HS-27A (cell line): ENCODE measurements around the gene WASF2.
"Not testable (repeated sequence)": the region's sequence is repeated elsewhere in the genome, so short reads cannot be mapped to it uniquely, and the experiment has no call there.

Source experiments
- DNase-seq: peaks from one replicate; pipeline ENCODE4 v3.0.0-alpha.2; 2012; ENCODE audit warnings: low read depth, missing footprints

The WASF2 gene

GRCh38 chr1:27521861-27522431, 32.0 kb upstream of the WASF2 start:
- DNase-seq, result no peak

DNA sequence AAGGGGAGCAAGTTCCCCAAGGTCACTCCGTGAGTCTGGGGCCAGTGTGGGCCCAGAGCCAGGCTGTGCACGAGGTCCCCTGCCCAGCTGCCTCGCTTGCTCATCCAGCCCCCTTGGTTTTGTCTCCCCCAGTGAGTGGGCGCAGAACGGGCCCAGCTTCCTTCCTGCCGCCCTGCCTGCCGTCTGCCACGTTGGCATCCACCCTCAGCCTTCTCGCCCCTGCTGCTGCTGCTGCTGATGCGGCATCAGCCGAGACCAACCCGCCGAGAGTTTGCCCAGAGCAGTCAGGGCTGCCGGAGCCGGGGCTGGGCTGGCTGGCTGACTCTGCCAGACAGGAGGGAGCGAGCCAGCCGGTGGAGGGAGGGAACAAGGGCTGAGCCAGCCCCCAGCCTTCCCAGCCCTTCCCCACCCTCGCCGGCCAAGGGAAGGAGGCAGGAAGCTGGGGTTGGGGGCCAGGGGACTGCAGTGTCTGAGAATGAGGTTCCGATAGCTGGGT, 31.4 kb upstream of the WASF2 start:
- no peak for DNase-seq

DNA sequence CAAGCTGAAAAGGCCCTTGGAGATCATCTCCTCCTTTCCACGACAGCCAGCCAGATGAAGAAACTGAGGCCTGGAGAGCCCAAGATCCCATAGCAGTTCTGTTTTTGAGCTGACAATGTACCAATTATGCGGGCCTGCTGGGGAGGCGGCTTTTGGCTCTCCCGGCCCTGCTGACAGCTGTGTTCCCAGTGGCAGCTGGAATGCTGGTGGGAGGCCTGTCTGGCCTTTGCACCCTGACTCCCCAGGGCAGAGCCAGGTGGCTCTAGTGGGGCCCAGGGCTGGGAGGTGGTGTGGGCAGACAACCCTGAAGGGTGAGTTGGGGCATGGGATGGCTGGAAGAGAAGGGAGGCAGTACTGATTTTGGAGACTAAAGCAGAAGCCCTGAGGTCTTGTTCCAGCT, 30.7 kb upstream of the WASF2 start:
- no peak for DNase-seq

DNA sequence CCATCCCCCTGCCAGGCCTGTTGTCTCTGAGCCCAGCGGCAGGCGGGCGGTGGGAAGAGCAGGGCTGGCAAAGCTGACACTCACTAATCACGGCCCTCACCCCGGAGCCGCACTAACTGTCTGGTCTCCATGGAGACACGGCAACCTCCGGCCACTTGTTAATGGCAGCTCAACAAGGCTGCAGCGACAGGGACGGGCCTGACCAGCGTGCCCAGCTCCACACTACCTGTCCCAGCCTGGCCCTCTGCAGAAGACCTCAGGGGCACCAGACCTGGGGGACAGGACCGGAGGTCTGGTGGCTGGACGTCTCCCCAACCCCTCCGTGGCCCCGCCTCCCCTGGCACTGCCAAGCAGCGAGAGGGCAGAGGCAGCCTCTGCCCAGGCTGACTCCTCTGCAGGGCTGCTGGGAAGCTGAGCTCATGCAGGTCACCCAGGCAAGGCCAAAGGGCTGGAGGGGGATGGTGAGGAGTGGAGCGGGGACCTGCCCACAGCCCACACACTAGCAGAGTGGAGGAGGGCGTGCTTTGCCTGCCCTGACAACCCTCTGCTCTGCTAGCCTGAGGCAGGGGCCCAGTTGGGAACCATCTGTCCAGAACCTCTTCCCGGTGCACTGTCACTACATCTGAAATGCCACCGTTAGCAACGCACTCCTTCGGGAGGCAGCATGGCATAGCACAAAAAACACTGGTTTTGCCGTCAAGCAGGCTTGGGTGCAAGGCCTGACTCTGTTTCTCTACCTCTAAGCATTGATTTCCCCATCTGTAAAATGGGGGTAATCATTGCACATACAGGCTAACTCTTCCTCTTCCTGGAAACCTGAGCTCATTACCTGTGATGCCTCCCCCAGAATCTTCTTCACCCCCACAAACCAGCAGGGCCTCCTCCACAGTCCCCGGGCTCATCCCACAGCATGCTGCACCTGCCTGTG, 29.6 kb upstream of the WASF2 start:
- DNase-seq, result no peak

DNA sequence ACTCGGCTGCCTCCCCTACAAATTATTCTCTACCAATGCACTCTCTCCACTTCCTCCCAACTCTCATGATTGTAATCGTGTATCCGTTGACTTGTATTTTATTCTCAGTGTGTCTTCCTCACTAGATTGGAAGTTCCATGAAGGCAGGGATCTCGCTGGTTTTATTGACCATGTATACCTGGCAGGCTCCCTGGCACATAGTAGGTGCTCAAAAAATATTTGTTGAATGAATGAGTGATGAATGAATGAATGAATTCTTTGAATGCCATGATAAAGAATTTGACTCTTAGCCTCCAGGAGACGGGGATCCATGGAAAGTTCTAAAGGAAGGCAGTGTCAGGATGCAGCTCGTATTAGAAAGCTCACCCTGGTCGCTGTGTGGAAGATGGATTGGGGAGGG, 28.8 kb upstream of the WASF2 start:
- DNase-seq, result no peak

DNA sequence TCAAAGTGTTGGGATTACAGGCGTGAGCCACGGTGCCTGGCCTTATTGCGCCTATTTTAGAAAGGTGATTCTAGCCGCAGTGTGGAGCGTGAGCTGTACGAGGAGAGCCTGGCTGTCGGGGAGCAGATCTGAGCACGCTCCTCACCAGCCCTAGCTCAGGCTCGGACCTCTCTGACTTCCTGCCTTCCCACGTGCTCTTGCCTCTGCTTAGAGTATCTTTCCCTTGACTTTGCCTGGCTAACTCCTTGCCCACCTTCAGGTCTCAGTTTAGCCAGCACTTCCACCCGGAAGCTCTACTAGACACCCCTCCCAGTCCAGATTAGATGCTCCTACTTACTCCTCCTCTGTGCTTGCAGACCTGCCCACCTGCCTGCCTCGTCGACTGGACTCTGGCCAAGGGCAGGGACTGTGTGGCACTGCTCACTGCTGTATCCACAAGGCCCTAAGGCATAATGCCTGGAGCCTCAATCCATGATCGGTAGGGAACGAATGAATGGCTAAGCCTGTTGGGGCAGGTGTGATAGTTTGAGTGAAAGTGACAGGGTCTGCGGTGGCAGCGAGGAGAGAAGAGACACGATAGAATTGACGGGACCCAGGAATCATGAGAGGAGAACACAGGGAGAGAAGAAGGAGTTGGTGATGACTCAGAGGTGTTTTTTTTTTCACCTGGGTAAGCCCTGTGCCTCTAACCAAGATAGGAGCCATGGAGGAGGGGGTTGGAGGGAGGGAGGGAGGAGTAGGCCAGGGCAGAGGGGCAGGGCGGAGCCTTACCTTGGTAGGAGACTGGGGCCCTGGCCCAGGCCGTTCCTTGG, 28.1 kb upstream of the WASF2 start:
- no peak for DNase-seq

GRCh38 chr1:27517301-27517700, 27.3 kb upstream of the WASF2 start:
- no peak for DNase-seq

DNA sequence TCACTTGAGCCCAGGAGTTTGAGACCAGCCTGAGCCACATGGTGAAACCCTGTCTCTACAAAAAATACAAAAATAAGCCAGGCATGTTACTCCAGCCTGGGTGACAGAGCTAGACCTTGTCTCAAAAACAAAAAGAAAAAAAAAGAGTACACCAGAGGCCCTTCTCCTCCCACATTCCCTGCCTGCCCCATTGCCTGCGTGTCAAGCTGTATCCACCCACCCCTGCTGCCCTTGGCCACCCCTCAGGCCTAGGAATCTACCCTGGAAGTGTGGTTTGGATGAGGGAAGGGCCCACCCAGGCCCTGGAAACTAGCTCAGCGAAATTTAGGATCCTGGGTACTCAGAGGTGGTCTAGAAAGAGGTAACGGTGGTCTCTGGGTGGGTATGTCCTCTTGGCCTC, 25.7 kb upstream of the WASF2 start:
- no peak for DNase-seq

- DNase-seq, result no peak
These were observed 24.0 kb upstream of the WASF2 start for GRCh38 chr1:27513958-27514357.

GRCh38 chr1:27513528-27513927, 23.6 kb upstream of the WASF2 start:
- DNase-seq, result no peak

DNA sequence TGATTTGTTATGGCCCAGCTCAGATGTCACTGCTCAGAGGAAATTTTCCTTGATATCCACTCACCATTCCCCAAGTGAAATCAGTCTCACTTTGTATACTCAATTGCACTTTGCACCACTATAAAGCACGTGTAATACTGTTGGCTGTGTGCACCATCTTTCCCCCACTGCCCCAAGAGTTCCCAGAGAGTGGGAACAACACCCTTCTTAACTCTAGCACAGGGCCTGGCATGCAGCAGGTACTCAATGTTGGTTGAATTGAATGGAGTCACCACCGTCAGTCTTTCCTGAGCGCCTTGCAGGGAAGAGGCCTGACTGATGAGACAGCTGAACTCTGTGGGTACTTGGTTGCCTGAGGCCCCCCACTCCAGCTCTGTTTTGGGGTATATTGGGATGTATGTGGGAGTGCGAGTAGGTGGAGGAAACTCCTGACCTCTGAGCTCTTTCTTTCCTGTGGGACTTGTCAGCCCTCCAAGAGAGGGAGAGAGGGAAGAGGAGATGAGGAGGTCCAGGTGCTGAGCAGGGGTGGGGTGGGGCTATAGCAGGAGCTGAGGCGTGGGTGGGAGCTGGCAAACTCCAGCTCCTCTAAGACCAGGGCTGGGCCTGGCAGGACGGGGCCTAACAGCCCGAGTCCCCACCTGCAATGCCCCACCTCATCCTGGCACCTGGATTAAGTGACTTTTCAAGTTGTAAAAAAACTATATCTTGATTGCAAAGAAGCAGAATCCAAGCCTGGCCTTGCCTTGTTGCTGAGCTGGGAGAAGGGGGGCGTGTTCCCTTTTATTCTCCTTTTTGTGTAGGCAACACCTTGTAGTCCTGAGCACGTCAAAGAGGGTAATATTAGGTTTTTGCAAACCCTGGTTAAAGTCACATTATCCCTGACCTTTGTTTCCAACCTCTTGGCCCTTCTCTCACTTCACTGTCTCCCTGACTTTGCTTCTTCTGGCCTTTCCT, 19.4 kb upstream of the WASF2 start:
- DNase-seq, result no peak

DNA sequence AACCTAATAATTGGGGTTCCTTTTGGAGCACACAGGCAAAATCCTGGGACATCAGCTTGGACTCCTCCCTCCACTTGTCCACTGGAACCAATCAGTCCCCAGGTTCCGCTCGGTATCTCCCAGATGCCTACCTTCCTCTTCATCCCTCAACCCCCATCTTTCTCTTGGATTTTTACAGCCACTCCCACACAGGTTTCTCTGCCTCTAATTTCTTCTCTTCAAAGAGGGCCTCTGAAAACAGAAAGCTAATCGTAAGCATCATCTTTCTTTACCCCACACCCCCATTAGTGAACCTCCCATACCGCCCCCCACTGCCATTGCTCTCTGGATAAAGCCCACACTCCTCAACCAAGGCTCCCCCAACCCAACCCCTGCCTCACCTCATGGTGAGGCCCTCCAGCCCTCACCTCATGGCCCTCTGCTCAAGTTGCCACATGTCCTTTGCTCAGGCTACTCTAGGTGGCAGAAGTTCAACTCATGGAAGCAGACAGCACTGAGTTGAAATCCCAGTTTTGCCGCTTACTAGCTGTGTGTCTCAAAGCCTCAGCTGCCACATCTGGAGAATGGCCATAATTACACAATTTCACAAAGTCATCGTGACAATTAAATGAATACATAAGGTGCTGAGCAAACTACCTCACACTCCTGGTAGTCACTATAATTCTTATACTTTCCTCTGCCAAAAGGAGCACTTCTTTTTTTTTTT, 18.1 kb upstream of the WASF2 start:
- DNase-seq, result no peak

DNA sequence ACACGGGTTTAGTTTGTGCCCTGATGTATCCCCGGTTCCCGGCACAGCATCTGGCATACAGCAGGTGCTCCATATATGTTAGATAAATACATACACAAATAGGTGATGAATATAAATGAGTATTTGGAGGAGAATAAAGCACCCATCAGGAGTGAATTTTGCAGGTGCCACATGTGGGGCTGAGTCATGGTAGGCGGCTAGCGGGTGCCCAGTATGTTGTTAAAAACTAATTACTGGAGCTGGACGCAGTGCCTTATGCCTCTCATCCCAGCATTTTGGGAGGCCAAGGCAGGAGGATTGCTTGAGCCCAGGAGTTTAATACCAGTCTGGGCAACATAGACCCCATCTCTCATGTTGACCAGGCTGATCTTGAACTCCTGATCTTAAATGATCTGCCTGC, 16.7 kb upstream of the WASF2 start:
- no peak for DNase-seq

GRCh38 chr1:27505420-27505680, 15.4 kb upstream of the WASF2 start:
- no peak for DNase-seq

GRCh38 chr1:27504588-27505419, 14.8 kb upstream of the WASF2 start:
- DNase-seq, result no peak

DNA sequence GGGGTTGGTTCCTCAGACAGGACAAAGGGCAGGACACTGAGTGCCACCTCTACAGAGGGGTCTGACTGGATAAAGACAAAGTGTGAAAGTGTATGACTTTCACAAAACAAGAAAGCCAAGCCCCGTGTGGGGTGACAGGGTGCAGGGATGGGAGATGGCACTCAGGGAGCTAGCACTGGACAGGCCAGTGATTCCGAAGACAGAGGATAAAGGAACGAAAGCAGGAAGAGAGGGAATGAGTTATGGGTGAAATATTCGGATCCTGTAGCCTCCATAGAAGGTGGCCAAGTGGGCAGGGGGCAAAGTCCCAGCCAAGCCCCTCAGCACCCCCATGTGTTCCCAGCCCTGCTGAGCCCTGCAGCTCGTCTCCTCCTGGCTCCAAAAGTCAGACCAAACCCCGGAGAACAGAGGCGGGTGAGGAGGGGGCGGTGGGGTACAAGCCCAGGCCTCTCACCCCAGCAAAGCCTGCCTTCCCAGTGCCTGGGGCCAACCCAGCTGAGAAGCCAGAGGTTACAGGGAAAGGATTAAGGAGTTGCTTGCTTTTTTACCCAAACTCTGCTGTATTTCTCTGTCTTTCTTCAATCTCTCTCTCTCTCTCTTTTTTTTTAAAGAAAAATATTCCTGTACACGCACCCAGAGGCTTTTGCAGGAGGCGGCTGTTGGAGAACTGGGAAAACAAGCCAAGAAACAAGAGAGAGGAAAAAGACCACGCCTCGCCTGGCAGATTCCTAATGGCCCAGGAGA, 14.0 kb upstream of the WASF2 start:
- DNase-seq, result no peak

DNA sequence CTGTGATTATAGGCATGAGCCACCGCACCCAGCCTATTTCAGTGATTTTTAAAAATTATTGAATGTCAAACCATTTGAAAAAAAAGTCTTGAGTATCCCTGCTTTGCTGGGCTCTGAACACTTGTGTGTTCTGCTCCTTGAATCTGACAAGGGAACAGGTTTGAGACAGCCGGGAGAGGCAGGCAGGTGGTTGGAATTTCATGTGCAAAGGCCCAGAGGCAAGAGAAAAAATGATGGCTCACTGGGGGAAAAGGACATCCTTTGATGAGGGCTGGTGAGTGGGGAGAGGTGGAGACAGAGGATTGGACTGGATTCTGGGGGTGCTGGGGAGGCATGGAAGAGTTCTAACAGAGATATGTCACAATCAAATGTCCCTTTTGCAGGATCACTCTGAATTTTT, 13.1 kb upstream of the WASF2 start:
- no peak for DNase-seq

- not testable (repeated sequence) for DNase-seq
These were observed 11.2 kb upstream of the WASF2 start for GRCh38 chr1:27501159-27501558.

GRCh38 chr1:27499142-27499541, 9.2 kb upstream of the WASF2 start:
- DNase-seq, result no peak
